Stomach (tissue), 9 donors: ENCODE measurements around the gene RPS15. TPM values are rescaled to one million over a fixed set of nuclear protein-coding genes. Genes with fewer than 3 reads are reported as not detected.

ENCODE experiments used
- DNase-seq, 2 donors: peaks; one replicate each; pipeline versions ENCODE4 v3.0.0 to v3.0.0-alpha.2; 2013 to 2019
- H3K27ac ChIP-seq, 5 donors: fragments of 200-600 bp in 4 of 5; sonication (generic) in 4 of 5; one replicate each; pipeline ENCODE4 v1.5.1; 2013 to 2019; ENCODE audit warnings: mild to moderate bottlenecking in 1 of 5, moderate library complexity in 1 of 5
- H3K27me3 ChIP-seq, 3 donors: fragments of 200-600 bp; sonication (generic); one replicate each; pipeline ENCODE4 v1.5.1; 2017 to 2019; ENCODE audit warnings: mixed run types in 1 of 3
- H3K36me3 ChIP-seq, 4 donors: fragments of 200-600 bp; sonication (generic); 1 replicate in 3 of 4; 2 replicates in 1 of 4; pipeline ENCODE4 v1.5.1; 2016 to 2019
- H3K4me1 ChIP-seq, 4 donors: fragments of 200-600 bp; sonication (generic); one replicate each; pipeline ENCODE4 v1.5.1; 2016 to 2019
- H3K4me3 ChIP-seq, 4 donors: fragments of 200-600 bp; sonication (generic) in 3 of 4; one replicate each; pipeline ENCODE4 v1.5.1; 2016 to 2019; ENCODE audit warnings: mild to moderate bottlenecking in 1 of 4
- H3K9me3 ChIP-seq, 4 donors: fragments of 200-600 bp; sonication (generic); one replicate each; pipeline ENCODE4 v1.5.1; 2016 to 2019
- EP300 ChIP-seq: sonication (generic); formaldehyde crosslinking; IDR thresholded peaks from one replicate; pipeline ENCODE4 v1.6.1; 2017; ENCODE audit warnings: antibody characterized with exemption
- POLR2A ChIP-seq, 4 donors: fragments of 450-650 bp; IDR thresholded peaks; one replicate each; pipeline ENCODE4 v1.6.1; 2016; ENCODE audit warnings: antibody characterized with exemption in 4 of 4, control low read depth in 2 of 4, mild to moderate bottlenecking in 1 of 4, moderate library complexity in 1 of 4
- POLR2AphosphoS5 ChIP-seq, 3 donors: sonication (generic); formaldehyde crosslinking; IDR thresholded peaks; one replicate each; pipeline ENCODE4 v1.6.1; 2016; ENCODE audit warnings: antibody characterized with exemption in 3 of 3
- WGBS, 5 donors: extraction: QIAGEN DNeasy Blood & Tissue Kit in 3 of 5; methylation state at CpG; one replicate each; pipeline versions ENCODE4 v1.1.5 to v1.1.7; 2013 to 2018; 5-methylcytosine and 5-hydroxymethylcytosine counted together
- intact Hi-C: fragments of 100-400 bp; cut with DNase I; formaldehyde crosslinking; loops from one replicate; pipeline ENCODE4 v1.15.1; 2023; ENCODE audit warnings: low total_unique reads
- polyA plus RNA-seq, 3 donors: library from polyadenylated mRNA; stranded (reverse); fragments of 200-250 nt; gene quantifications; one replicate each; pipeline ENCODE4 v1.2.3, GENCODE V29; 2013
- total RNA-seq, 5 donors: library from RNA; depleted of rRNA; stranded (reverse); fragments of >200 nt; gene quantifications; one replicate each; pipeline versions ENCODE4 v1.1.0 to v1.2.3, GENCODE V29; 2014 to 2016
- TF ChIP-seq, protein P1 (sequence below), 7 experiments: fragments of 450-650 bp in 4 of 7; fragments of 200-600 bp in 3 of 7; sonication (generic) in 3 of 7; IDR thresholded peaks; one replicate each; pipeline ENCODE4 v1.5.1; 2016 to 2019; ENCODE audit warnings: antibody characterized with exemption in 7 of 7, control low read depth in 2 of 7, mild to moderate bottlenecking in 1 of 7
- donor health status: healthy with polysubstance abuse.
- donor health status: Bipolar disorder and iron deficiency.
- donor health status: healthy.

The RPS15 gene
- total and polyA plus RNA-seq, 8 donors, result 428 to 4,539 (median 2,187) TPM

DNA sequence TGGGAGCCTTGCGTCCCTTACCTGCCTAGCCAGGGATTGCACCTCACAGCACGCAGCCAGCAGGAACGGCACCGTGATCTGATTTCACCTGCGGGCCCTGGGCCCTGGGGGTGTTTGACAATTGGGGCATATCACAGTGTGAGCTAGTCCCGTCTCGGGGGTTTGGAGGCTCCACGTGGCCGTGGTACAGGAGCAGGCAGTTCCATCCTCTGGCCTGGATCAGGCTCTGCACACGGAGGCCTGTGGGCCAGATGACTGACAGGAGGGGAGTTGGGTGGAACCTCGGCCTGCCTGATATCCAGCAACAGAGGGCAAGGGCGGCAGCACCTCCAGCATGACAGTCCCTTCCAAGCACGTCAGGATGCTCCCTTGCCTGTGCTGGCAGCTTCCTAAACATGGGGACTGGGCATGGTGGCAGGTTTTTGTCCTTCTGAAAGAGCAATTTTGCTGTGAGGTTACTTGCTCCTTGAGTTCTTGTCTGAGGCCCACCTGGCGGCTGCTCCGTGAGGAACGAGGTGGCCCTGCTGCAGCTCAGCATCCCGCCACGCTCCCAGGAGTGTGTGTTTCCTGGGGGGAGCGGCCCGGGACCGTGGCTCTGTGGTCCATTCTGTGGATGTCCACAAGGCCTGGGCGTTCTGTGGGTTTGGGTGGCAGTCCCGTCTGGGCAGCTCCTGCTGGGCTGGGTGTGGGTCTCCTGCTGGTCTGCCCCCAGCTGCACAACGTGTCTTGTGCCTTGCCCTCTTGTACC, 6.3 kb upstream of the RPS15 start:
- 87 to 93% (median 92%) methylated on average over 21 to 24 of the region's 24 CpGs for WGBS, 5 donors
- TF ChIP-seq, protein P1, sequence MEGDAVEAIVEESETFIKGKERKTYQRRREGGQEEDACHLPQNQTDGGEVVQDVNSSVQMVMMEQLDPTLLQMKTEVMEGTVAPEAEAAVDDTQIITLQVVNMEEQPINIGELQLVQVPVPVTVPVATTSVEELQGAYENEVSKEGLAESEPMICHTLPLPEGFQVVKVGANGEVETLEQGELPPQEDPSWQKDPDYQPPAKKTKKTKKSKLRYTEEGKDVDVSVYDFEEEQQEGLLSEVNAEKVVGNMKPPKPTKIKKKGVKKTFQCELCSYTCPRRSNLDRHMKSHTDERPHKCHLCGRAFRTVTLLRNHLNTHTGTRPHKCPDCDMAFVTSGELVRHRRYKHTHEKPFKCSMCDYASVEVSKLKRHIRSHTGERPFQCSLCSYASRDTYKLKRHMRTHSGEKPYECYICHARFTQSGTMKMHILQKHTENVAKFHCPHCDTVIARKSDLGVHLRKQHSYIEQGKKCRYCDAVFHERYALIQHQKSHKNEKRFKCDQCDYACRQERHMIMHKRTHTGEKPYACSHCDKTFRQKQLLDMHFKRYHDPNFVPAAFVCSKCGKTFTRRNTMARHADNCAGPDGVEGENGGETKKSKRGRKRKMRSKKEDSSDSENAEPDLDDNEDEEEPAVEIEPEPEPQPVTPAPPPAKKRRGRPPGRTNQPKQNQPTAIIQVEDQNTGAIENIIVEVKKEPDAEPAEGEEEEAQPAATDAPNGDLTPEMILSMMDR (IDR thresholded peaks at IDR 0.05), result no peak
- TF ChIP-seq POLR2A (IDR thresholded peaks at IDR 0.05) (no peak), POLR2AphosphoS5 (IDR thresholded peaks at IDR 0.05) (no peak)
- no peak for DNase-seq
- Histone ChIP-seq H3K4me3 (no peak overlapping the region), H3K36me3 (peaks cover 61 to 92% (median 91%) of the 10 kb centered on the region in 4 donors), H3K4me1 (peaks cover 12 to 20% (median 15%) of the 10 kb centered on the region in 4 donors), H3K9me3 (no peaks in the 10 kb centered on the region), H3K27me3 (no peaks in the 10 kb centered on the region), H3K27ac (no peak overlapping the region)
- intact Hi-C loops, result no loop called here

DNA sequence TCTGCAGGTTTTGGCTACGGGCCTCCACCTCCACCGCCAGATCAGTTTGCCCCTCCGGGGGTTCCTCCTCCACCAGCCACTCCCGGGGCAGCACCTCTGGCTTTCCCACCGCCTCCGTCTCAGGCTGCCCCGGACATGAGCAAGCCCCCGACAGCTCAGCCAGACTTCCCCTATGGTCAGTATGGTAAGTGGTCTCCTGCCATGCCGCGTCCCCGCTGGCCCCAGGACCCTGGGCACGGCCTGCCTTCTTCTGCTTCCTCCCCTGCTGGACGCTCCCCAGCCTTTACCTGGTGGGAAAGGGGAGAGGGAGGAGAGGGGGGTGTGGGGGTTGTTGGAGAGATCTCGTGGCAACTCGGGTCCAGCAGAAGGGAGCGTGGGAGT, 5.7 kb upstream of the RPS15 start:
- Histone ChIP-seq H3K9me3 (no peaks in the 10 kb centered on the region), H3K4me1 (peaks cover 14 to 25% (median 17%) of the 10 kb centered on the region in 4 donors), H3K36me3 (peaks cover 61 to 86% (median 86%) of the 10 kb centered on the region in 4 donors), H3K27me3 (no peaks in the 10 kb centered on the region), H3K4me3 (no peak overlapping the region), H3K27ac (no peak overlapping the region)
- TF ChIP-seq EP300 (no peak), POLR2A (IDR thresholded peaks at IDR 0.05) (no peak), POLR2AphosphoS5 (IDR thresholded peaks at IDR 0.05) (no peak)
- TF ChIP-seq, protein P1 (IDR thresholded peaks at IDR 0.05), result no peak
- 90 to 93% (median 91%) methylated on average over 16 of the region's 16 CpGs for WGBS, 5 donors
- DNase-seq, result no peak
- intact Hi-C loops, result no loop called here

DNA sequence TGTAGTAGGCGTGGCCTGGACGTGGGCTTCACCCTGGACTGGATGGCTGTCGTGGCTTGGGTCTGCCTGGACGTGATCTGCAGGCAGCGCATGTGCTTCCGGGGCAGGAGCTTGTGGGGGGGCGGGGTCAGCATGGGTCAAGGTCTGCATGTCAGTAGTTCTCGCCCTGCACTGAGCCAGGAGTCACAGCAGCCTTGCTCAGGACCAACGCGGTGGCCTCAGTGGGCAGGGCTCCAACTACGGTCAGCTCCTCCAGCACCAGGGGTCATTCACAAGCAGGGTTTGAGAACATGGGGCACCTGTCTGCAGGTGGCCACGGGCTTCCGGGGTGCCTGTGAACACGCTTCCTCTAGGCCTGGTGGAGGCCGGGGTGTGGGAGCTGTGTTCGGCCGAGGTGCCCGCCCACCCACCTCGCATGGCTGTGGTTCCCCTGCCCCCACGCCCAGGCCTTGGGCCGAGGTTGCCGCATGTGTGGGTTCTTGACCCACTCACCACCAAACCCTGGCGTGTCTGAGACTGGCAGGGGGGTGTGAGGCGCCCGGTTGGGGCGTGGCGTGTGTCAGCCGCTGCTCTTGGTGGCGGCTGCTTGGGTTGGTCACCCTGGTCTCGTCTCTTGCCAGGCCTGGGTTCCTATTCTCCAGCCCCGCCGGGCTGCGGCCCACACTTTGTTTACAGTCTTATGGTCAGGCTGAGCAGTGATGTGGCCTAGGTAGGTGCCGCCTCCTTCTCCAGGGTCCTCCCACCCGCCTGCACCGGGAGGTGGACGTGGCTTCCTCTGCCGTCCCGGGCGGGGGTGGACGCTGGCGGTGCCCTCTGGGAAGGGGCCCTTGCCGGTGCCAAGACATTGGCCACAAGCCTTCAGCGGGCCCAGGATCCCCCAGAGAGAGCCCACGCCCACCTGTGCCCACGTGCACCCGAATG, 4.8 kb upstream of the RPS15 start:
- 80 to 86% (median 84%) methylated on average over 23 to 47 of the region's 47 CpGs for WGBS, 5 donors
- Histone ChIP-seq H3K4me1 (peaks cover 17 to 31% (median 20%) of the 10 kb centered on the region in 4 donors), H3K36me3 (peaks cover 61 to 78% (median 77%) of the 10 kb centered on the region in 4 donors), H3K27ac (no peak overlapping the region), H3K27me3 (no peaks in the 10 kb centered on the region), H3K4me3 (no peak overlapping the region), H3K9me3 (no peaks in the 10 kb centered on the region)
- DNase-seq, result no peak
- TF ChIP-seq, protein P1 (IDR thresholded peaks at IDR 0.05), result no peak
- no peak for TF ChIP-seq EP300
- intact Hi-C loops, result no loop called here

DNA sequence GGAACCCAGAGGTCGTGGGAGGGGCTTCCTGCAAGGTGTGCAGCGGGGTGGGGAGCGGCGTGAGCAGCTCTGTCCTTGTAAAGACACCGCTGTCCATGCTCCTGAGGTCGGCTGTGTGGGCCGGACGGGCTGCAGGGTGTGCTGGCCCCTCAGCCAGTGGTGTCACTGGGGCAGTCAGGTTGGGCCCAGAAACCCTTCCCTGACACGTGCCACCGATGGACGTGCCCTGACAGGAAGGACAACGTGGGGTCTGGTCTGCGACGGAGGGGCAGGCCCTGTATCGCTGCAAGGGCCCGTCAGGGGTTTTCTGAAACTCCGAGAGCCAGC, 4.2 kb upstream of the RPS15 start:
- TF ChIP-seq EP300 (no peak), POLR2A (IDR thresholded peaks at IDR 0.05) (no peak), POLR2AphosphoS5 (IDR thresholded peaks at IDR 0.05) (no peak)
- TF ChIP-seq, protein P1 (IDR thresholded peaks at IDR 0.05), result no peak
- Histone ChIP-seq H3K27me3 (no peaks in the 10 kb centered on the region), H3K4me1 (peaks cover 14 to 28% (median 20%) of the 10 kb centered on the region in 4 donors), H3K9me3 (no peaks in the 10 kb centered on the region), H3K27ac (no peak overlapping the region), H3K36me3 (peaks cover 60 to 71% (median 71%) of the 10 kb centered on the region in 4 donors), H3K4me3 (no peak overlapping the region)
- intact Hi-C loops, result no loop called here
- no peak for DNase-seq
- WGBS, 5 donors, result 91 to 96% (median 95%) methylated on average over 13 to 17 of the region's 17 CpGs
